ENCODE results near the gene CXCL16. TPM values are rescaled to one million over a fixed set of nuclear protein-coding genes. Genes with fewer than 3 reads are reported as not detected.
"Not testable (repeated sequence)": the region's sequence is repeated elsewhere in the genome, so short reads cannot be mapped to it uniquely, and the experiment has no call there.

Gene CXCL16
- total and polyA plus RNA-seq, 3 donors from 2014 or later = 53.0 to 201 (median 172) TPM

DNA sequence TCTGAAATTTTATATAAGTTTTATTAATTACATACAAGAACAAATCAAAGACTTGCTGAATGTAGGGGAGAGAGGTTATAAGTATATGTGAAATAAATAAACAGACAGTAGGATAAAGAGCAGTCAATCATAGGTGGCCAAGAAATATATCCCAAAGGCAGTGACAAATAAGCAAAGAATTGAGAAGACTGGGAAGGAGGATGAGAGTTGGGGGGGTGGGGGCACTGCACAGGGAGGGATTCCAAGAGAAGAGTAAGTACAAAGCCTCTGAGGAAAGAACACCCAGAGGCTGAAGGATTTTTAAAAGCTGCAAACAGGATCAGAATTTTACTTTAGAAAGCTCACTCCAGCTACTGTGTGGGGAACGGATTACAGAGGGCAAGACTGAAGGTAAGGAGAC is 38.6 kb downstream of the CXCL16 start:
- Histone ChIP-seq H3K9me3 (no peaks in the 10 kb centered on the region), H3K27ac (no peak overlapping the region), H3K36me3 (ENCODE audit: low read depth, missing control alignments) (no peaks in the 10 kb centered on the region), H3K4me1 (peaks cover 9% of the 10 kb centered on the region), H3K4me3 (no peak overlapping the region), H3K27me3 (no peaks in the 10 kb centered on the region)
- WGBS, 2 donors = 58 to 100% methylated on average over 1 of the region's 1 CpG
- DNase-seq = no peak
- intact Hi-C loops (cut with DNase I; ENCODE audit: low total_unique reads) = loop anchor here (10.0 kb wide), 1 partner anchor 194 kb away; the partner anchor contains the start of gene C17orf107
- TF ChIP-seq, protein P1, sequence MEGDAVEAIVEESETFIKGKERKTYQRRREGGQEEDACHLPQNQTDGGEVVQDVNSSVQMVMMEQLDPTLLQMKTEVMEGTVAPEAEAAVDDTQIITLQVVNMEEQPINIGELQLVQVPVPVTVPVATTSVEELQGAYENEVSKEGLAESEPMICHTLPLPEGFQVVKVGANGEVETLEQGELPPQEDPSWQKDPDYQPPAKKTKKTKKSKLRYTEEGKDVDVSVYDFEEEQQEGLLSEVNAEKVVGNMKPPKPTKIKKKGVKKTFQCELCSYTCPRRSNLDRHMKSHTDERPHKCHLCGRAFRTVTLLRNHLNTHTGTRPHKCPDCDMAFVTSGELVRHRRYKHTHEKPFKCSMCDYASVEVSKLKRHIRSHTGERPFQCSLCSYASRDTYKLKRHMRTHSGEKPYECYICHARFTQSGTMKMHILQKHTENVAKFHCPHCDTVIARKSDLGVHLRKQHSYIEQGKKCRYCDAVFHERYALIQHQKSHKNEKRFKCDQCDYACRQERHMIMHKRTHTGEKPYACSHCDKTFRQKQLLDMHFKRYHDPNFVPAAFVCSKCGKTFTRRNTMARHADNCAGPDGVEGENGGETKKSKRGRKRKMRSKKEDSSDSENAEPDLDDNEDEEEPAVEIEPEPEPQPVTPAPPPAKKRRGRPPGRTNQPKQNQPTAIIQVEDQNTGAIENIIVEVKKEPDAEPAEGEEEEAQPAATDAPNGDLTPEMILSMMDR (IDR thresholded peaks at IDR 0.05) = no peak
- no peak for TF ChIP-seq POLR2A (IDR thresholded peaks at IDR 0.05)

DNA sequence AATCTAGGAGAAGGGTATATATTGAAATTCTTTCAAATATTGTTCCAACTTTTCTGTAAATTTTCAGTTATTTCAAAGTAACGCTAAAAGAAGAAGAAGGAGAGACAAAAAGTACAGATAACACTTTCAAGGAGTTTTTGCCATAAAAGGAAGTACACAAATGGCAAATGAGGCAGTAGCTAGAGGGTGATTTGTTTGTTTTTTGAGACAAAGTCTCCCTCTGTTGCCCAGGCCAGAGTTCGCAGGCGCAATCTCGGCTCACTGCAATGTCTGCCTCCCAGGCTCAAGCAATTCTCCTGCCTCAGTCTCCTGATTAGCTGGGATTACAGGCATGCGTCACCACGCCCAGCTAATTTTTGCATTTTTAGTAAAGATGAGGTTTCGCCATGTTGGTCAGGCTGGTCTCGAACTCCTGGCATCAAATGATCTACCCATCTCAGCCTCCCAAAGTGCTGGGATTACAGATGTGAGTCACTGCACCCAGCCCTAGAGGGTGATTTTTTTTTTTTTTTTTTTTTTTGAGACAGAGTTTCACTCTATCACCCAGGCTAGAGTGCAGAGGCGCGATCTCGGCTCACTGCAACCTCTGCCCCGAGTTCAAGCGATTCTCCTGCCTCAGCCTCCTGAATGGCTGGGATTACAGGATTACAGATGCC is 40.2 kb downstream of the CXCL16 start:
- not testable (repeated sequence) for H3K36me3 ChIP-seq (ENCODE audit: low read depth, missing control alignments); H3K4me3 ChIP-seq; H3K27me3 ChIP-seq; H3K9me3 ChIP-seq; H3K4me1 ChIP-seq; H3K27ac ChIP-seq
- DNase-seq = peak; percentile 41
- intact Hi-C loops (cut with DNase I; ENCODE audit: low total_unique reads) = loop anchor here (10.0 kb wide), 1 partner anchor 195 kb away; the partner anchor contains the start of gene C17orf107
- 83 to 85% methylated on average over 13 of the region's 13 CpGs for WGBS, 2 donors

DNA sequence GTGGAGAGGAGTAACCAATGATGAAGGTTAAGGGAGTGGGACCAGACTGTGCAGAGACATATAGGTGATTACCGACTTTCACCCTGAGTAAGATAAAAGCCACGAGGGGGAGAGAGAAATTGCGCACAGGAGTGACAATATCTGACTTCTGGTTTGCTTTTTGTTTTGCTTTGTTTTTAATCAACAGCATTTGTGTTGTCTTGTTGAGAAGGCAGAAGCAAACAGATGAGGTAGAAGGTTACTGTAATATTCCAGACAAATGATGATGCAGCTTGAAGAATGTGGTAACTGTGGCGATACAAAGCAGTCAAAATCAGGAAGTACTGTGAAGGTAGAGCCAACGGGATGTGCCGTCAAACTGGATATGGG is 43.3 kb downstream of the CXCL16 start:
- WGBS, 2 donors = 71 to 75% methylated on average over 6 of the region's 6 CpGs
- H3K27ac ChIP-seq = no peak overlapping the region
- peaks cover 2% of the 10 kb centered on the region for H3K4me1 ChIP-seq
- H3K27me3 ChIP-seq = no peaks in the 10 kb centered on the region
- no peaks in the 10 kb centered on the region for H3K9me3 ChIP-seq
- H3K36me3 ChIP-seq (ENCODE audit: low read depth, missing control alignments) = no peaks in the 10 kb centered on the region
- intact Hi-C loops (cut with DNase I; ENCODE audit: low total_unique reads) = no loop called here
- no peak for DNase-seq
- no peak overlapping the region for H3K4me3 ChIP-seq
- no peak for TF ChIP-seq POLR2A (IDR thresholded peaks at IDR 0.05)
- TF ChIP-seq, protein P1 (IDR thresholded peaks at IDR 0.05) = no peak

DNA sequence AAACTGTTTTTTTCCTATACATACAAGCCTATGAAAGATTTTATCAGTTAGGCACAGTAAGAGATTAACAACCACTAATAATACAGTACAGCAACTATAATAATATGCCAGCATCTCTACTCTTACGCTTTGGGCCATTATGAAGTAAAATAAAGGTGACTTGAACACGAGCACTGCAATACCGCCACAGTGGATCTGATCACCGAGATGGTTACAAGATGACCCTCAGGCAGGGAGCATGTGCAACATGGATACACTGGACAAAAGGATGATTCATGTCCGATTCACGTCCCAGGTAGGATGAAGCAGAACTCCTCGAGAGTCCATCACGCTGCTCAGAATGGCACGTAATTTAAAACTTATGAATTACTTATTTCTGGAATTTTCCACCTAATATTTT is 46.3 kb downstream of the CXCL16 start:
- no peak for DNase-seq
- 76 to 82% methylated on average over 9 of the region's 9 CpGs for WGBS, 2 donors
- Histone ChIP-seq H3K9me3 (no peaks in the 10 kb centered on the region), H3K27ac (no peak overlapping the region), H3K4me1 (peaks cover 6% of the 10 kb centered on the region), H3K36me3 (ENCODE audit: low read depth, missing control alignments) (no peaks in the 10 kb centered on the region), H3K27me3 (no peaks in the 10 kb centered on the region), H3K4me3 (no peak overlapping the region)
- intact Hi-C loops (cut with DNase I; ENCODE audit: low total_unique reads) = no loop called here
- no peak for TF ChIP-seq POLR2A (IDR thresholded peaks at IDR 0.05)
- TF ChIP-seq, protein P1 (IDR thresholded peaks at IDR 0.05) = no peak

DNA sequence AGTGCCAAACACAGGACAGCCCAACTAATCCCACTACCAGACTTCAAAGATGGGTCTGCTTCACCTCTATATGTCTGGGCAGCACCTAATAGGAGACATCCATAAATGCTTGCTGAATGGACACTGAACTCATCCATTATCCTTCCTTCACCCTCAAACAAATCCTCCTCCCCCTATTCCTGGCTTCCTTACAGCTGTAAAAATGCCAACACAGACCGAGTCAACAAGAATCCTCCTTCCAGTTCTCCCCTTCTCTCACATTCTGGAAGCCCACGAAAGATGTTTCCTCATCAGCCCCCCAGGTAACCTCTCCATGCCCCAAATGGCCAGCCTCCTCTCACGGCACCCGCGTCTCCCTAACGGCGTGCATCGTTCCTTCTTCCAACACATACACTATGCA is 48.0 kb downstream of the CXCL16 start:
- Histone ChIP-seq H3K9me3 (no peaks in the 10 kb centered on the region), H3K4me3 (no peak overlapping the region), H3K27me3 (no peaks in the 10 kb centered on the region), H3K36me3 (ENCODE audit: low read depth, missing control alignments) (no peaks in the 10 kb centered on the region), H3K4me1 (peaks cover 6% of the 10 kb centered on the region), H3K27ac (peak overlapping the region in 1 of 2 donors; percentile 73)
- intact Hi-C loops (cut with DNase I; ENCODE audit: low total_unique reads) = no loop called here
- WGBS, 2 donors = 85 to 86% methylated on average over 8 of the region's 8 CpGs
- peak; percentile 72 for DNase-seq
- TF ChIP-seq POLR2A (IDR thresholded peaks at IDR 0.05) = no peak
- TF ChIP-seq, protein P1 (IDR thresholded peaks at IDR 0.05) = no peak
